GM12892 (cell line): ENCODE data around the gene WDR38.
"Not testable (repeated sequence)": the region's sequence is repeated elsewhere in the genome, so short reads cannot be mapped to it uniquely, and the experiment has no call there.

Experiments
- DNase-seq: peaks from one replicate; pipeline ENCODE4 v3.0.0; 2011; ENCODE audit not compliant: insufficient read length
- FAIRE-seq: peaks from 2 replicates; lab custom pipeline; 2011; peaks lifted over from hg19 to GRCh38; lab: Jason Lieb, UNC
- POLR2A ChIP-seq: IDR thresholded peaks from 2 replicates; pipeline ENCODE4 v1.6.1; 2011; ENCODE audit warnings: low read depth, low read length, control low read depth
- POLR2AphosphoS5 ChIP-seq: IDR thresholded peaks from 2 replicates; pipeline ENCODE4 v1.6.1; 2011; ENCODE audit warnings: low read depth, low read length, control low read depth
- TAF1 ChIP-seq: IDR thresholded peaks from 2 replicates; pipeline ENCODE4 v1.6.1; 2011; ENCODE audit warnings: low read depth, mild to moderate bottlenecking, control low read depth, low read length, borderline replicate concordance

The WDR38 gene

GRCh38 chr9:124814164-124814535, 39.1 kb upstream of the WDR38 start:
- FAIRE-seq (no peak), DNase-seq (no peak)
- no peak for TF ChIP-seq POLR2A
- TF ChIP-seq TAF1, result no peak

- FAIRE-seq (no peak), DNase-seq (no peak)
- no peak for TF ChIP-seq TAF1
- no peak for TF ChIP-seq POLR2A
- TF ChIP-seq POLR2AphosphoS5, result no peak
Measured at GRCh38 chr9:124815601-124816000, 37.7 kb upstream of the WDR38 start.

- DNase-seq (peak; percentile 43), FAIRE-seq (peak; percentile 94)
- TF ChIP-seq POLR2A (peak; percentile 54; the same call in 1 of the 2 replicates), TAF1 (no peak), POLR2AphosphoS5 (peak; percentile 62)
Measured at GRCh38 chr9:124818431-124819281, 34.6 kb upstream of the WDR38 start.

- no peak for FAIRE-seq
- DNase-seq, result no peak
Measured at GRCh38 chr9:124820698-124821623, 32.3 kb upstream of the WDR38 start.

GRCh38 chr9:124828489-124829333, 24.5 kb upstream of the WDR38 start:
- TF ChIP-seq POLR2AphosphoS5 (no peak), TAF1 (no peak), POLR2A (no peak)
- no peak for FAIRE-seq
- DNase-seq, result no peak

More at GRCh38 chr9:124820698-124821623, 32.3 kb upstream of the WDR38 start:
- TF ChIP-seq TAF1, result no peak
- no peak for TF ChIP-seq POLR2AphosphoS5
- TF ChIP-seq POLR2A, result no peak

GRCh38 chr9:124829334-124829669, 24.0 kb upstream of the WDR38 start:
- DNase-seq, result no peak
- TF ChIP-seq POLR2A (no peak), POLR2AphosphoS5 (no peak), TAF1 (no peak)
- no peak for FAIRE-seq

GRCh38 chr9:124830593-124830992, 22.7 kb upstream of the WDR38 start:
- DNase-seq (no peak), FAIRE-seq (no peak)
- TF ChIP-seq POLR2AphosphoS5 (no peak), POLR2A (no peak), TAF1 (no peak)

GRCh38 chr9:124831642-124832364, 21.5 kb upstream of the WDR38 start:
- DNase-seq (no peak), FAIRE-seq (no peak)
- TF ChIP-seq TAF1, result no peak
- no peak for TF ChIP-seq POLR2AphosphoS5
- TF ChIP-seq POLR2A, result no peak

- TF ChIP-seq POLR2AphosphoS5 (no peak), POLR2A (no peak), TAF1 (no peak)
- no peak for FAIRE-seq
- no peak for DNase-seq
Measured at GRCh38 chr9:124834591-124834990, 18.7 kb upstream of the WDR38 start.

GRCh38 chr9:124835026-124835557, 18.2 kb upstream of the WDR38 start:
- FAIRE-seq, result no peak
- TF ChIP-seq POLR2AphosphoS5, result no peak
- no peak for TF ChIP-seq POLR2A
- TF ChIP-seq TAF1, result no peak
- DNase-seq, result no peak

GRCh38 chr9:124838132-124838531, 15.1 kb upstream of the WDR38 start:
- FAIRE-seq, DNase-seq: not testable (repeated sequence)

GRCh38 chr9:124838567-124839275, 14.5 kb upstream of the WDR38 start:
- DNase-seq, FAIRE-seq: not testable (repeated sequence)
